Measurements from ENCODE around the gene SPRYD4.
A peak's percentile ranks its signal among the peaks of the same experiment; 100 is the strongest.

DNA sequence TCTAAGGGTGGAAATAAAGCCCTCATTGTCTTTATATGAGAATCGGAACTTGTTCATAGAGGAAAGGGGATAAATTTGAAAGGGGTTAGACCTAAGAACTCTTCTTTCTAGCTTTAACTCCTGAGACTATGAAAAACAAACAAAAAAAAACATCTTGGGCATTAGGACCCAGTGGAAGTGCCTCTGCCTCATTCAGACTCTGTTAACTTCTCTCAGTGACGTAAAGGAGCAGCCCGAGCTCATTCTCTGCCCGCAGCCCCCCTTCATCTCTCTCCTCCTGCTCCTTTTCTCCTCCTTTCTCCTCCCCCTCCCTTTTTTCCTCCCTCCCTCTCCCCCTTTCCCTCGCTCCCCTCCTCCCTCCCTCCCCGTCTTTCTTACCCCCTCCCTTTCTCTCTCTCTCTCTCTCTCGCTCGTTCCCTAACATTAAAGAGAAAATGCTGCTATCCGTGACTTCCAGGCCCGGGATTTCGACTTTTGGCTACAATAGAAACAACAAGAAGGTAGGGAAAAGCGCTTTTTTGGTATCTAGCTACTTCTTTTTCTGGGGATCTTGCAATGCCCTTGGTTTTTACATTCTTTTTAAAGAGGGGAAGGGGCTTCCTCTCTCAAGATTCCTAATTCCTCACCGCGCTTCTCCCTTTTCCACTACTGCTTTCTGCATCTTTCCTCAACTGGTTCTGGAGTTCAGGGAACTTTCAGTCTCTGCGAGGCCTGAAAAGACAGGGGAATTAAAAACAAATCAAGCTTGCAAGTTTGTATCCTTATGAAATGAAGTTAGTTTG, 53.4 kb downstream of the SPRYD4 start, which contains the start of gene RBMS2:
- TF ChIP-seq POLR2A (IDR thresholded peaks at IDR 0.05): peak in 1 of 2 donors; percentile 46
- TF ChIP-seq, protein P1, sequence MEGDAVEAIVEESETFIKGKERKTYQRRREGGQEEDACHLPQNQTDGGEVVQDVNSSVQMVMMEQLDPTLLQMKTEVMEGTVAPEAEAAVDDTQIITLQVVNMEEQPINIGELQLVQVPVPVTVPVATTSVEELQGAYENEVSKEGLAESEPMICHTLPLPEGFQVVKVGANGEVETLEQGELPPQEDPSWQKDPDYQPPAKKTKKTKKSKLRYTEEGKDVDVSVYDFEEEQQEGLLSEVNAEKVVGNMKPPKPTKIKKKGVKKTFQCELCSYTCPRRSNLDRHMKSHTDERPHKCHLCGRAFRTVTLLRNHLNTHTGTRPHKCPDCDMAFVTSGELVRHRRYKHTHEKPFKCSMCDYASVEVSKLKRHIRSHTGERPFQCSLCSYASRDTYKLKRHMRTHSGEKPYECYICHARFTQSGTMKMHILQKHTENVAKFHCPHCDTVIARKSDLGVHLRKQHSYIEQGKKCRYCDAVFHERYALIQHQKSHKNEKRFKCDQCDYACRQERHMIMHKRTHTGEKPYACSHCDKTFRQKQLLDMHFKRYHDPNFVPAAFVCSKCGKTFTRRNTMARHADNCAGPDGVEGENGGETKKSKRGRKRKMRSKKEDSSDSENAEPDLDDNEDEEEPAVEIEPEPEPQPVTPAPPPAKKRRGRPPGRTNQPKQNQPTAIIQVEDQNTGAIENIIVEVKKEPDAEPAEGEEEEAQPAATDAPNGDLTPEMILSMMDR (IDR thresholded peaks at IDR 0.05): no peak

Data from thyroid gland (tissue), 4 donors.